AG10803 (cell line): ENCODE measurements around the gene ABCB6.

Experiments used
- DNase-seq: peaks from one replicate; pipeline ENCODE4 v3.0.0; 2010; ENCODE audit warnings: low read depth
- H3K4me3 ChIP-seq: 2 replicates; pipeline ENCODE4 v1.5.1; 2011; ENCODE audit warnings: mild to moderate bottlenecking, low read length, control low read depth
- TF ChIP-seq, protein P1 (sequence below): conservative IDR thresholded peaks from 2 replicates; pipeline ENCODE4 v1.5.1; 2011; ENCODE audit warnings: mild to moderate bottlenecking, low read length, control low read depth, inconsistent platforms

ABCB6 gene

DNA sequence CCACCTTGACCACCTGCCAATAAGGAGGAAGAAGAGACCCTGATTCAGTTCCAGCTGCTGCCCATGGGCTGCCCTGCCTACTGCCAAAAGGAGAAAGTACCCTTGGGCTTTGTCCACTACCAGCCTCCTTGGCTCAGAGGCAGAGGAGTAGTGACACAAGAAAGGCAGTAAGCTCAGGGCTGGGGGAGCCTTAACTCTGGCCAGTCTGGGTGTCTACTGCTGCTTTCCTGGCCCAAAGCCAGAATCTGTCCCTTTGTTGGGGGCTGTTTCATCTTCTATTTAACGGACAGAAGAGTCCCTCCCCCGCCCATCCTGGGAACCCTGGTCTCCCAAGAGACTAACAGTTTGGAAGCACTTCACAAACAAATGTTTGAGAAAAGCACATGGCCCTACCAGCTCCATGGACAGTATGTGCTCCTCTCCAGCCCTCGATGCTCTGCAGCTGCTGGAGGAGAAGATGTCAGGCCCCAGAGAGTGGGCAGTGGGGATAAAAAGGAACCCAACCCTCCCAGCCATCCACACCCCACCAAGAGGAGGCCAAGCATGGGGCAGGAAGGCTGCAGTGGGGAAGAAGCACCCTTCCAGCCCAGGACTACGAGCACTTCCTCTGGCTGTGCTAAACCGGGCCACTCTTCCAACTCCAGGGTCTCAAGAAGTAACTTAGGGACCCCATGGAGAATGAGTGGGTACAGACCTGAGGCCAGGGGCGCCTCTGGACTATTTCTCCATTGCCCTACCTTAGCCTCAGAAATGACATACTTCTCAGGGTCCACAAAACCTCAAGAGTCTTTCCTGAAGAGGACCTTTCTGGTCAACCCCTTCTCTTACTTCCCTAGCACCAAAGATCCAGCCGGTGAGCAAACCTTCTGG is 9.5 kb upstream of the ABCB6 start:
- H3K4me3 ChIP-seq, result peak overlapping the region; percentile 68
- TF ChIP-seq, protein P1, sequence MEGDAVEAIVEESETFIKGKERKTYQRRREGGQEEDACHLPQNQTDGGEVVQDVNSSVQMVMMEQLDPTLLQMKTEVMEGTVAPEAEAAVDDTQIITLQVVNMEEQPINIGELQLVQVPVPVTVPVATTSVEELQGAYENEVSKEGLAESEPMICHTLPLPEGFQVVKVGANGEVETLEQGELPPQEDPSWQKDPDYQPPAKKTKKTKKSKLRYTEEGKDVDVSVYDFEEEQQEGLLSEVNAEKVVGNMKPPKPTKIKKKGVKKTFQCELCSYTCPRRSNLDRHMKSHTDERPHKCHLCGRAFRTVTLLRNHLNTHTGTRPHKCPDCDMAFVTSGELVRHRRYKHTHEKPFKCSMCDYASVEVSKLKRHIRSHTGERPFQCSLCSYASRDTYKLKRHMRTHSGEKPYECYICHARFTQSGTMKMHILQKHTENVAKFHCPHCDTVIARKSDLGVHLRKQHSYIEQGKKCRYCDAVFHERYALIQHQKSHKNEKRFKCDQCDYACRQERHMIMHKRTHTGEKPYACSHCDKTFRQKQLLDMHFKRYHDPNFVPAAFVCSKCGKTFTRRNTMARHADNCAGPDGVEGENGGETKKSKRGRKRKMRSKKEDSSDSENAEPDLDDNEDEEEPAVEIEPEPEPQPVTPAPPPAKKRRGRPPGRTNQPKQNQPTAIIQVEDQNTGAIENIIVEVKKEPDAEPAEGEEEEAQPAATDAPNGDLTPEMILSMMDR, result no peak
- no peak for DNase-seq

DNA sequence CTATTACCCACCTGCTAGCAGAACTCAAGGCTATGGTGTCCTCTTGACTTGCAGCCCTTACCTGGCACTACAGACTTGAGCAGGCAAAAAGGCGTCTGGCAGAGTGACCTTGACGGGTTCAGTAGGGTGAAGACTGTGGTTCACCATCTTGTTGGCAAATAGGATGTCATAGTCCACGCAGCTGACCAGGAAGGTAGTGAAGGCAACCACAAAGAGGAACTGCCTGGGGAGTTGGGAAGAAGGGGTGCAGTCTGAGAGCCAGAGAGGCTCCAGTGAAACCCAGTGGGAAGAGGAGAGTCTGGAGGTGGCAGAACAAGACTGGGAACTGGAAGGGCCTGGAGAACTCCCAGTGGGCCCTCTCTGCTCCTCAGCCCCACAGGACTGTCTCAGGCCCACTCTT is 6.6 kb upstream of the ABCB6 start:
- H3K4me3 ChIP-seq, result no peak overlapping the region
- TF ChIP-seq, protein P1, result no peak
- DNase-seq, result no peak

DNA sequence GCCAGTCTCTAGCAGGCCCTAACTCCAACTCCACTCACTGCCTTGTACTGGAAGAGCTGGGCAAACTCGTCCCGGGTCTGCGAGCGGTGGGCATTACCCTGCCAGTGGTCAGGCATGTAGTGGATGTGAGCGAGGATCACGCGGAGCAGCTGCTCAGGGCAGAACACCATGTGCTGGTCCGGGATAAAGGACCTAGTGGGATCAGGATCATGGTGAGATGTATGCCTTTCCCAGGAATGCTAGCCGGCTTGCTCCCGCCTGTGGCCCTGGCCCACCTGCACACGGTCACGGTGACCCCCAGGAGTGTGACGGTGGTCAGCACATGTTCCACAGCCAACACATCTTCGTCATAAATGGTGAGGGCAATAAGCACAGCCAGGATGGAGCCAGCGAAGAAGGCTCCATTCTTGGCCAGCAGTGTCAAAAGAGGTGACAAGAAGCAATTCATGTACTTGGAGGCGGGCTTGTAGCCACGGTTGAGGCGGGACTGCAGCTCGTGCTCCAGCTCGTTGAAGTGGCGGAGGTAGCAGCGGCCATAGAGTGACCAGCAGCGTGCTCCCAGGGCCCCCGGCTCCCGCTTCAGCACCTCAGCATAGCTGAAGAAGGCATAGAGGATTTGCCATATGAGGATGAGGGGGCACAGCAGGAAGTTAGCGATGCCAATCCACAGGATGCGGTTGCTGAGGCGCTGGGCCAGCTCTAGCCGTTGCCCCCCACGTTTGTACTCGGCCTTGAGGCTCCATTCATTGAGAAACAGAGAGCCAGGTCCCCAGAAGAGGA is 5.3 kb upstream of the ABCB6 start:
- H3K4me3 ChIP-seq, result no peak overlapping the region
- DNase-seq, result no peak
- TF ChIP-seq, protein P1, result no peak

DNA sequence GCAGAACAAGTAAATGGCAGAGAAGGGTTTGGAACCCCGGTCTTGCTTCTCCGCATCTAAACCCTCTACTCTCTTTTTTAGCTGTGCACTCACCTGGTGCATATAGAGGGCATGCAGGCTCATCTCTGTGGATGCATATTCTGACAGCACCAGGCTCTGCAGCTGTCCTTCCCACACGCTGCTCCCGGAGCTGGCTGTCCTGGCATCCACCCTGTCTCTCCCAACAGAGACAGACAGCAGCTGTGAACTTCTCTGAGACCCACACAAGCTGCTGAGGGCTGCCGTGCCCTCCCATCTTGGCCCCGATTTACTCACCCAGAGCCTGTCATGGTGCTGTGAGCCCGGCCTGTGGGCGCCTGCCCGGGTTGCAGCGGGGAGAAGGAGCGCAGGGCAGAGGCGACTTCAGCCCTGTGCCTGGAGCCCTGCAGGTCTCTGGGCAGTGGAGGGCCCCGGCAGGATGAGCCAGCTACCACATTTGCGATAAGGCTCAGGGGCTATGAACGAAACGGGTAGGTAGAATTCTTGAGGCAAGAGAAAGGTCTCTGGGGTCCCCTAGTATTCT is 3.3 kb upstream of the ABCB6 start:
- H3K4me3 ChIP-seq, result no peak overlapping the region

DNA sequence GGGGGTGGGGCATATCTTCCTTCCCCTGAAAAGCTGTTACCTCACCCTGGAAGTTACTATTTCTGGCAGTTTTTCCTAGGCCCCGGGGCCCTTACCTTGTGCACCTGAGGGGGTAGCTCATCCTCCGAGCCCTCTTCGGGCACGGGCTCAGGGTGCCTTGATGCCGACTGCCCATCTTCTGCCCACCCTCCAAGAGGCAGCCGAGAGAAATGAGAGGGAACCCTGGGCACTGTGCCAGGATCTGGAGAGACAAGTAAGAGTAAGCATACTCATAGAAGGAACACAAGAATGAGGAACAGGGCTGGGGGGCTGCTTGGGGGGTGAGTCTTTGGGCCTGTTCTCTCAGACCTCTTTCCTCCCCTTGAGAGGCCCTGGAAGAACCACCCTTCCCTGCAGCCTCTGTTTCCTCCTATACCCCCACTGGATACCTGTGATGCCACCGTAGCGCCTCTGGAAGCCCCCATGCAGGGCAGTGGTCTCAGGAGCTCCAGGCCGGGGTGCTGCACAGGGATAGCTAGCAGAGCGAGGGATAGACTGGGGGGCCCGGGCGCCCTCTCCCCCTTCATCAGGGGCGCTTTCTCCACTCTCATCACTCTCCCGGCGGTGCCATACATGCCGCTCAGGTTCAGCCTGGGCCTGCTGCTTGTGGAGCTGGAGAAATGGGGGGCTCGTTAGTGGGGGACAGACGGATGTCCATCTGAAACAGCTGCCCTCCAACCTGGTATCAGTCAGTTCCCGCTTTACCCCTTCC is 2.1 kb upstream of the ABCB6 start:
- no peak for DNase-seq
- TF ChIP-seq, protein P1, result no peak
- H3K4me3 ChIP-seq, result no peak overlapping the region

More for the DNA sequence above, 3.3 kb upstream of the ABCB6 start:
- TF ChIP-seq, protein P1, result no peak
- DNase-seq, result no peak

DNA sequence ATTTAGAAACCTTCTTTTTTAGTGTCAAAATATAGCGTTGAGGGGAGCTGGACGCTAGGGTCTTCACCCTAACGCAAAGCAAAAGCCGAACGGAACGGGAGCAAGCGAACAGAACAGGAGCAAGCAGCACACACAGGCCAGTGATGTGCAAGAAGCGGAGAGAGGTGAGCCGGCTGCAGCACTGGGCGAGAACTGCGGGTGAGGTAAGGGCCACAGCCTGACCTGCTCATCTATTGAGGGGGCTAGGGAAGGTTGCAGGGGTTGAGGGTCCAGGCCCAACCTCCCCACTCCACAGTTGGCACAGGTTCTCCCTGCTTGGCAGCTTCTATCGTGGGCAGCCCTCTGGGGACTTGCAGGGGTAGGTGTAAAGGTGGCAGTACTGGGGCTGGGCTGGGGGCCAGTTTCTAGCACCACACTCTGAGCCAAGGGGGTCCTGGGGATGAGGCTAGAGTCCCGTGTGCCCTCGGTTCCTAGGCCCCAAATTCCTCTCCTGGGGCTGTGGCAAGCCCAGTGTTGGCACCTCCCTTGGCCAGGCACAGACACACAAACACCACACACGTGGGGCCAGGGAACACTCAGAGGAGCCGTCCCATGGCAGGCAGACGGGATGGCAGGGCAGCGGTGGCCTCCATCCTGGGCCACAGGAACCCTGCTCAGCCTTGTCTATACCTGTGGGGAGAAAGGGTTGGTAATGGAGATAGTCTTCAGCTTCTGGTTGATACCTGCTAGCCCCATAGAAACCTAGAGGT is 1.2 kb upstream of the ABCB6 start:
- no peak overlapping the region for H3K4me3 ChIP-seq
- no peak for DNase-seq

More for the DNA sequence above, 1.2 kb upstream of the ABCB6 start:
- TF ChIP-seq, protein P1, result no peak
